Measurements from ENCODE around the gene MYH9. TPM values are rescaled to one million over a fixed set of nuclear protein-coding genes. Genes with fewer than 3 reads are reported as not detected.
"Not testable (repeated sequence)": the region's sequence is repeated elsewhere in the genome, so short reads cannot be mapped to it uniquely, and the experiment has no call there.

MYH9 gene
- 100 to 1,000 TPM in 2 of 8 experiments, 10 to 100 TPM in 6; 10.0 to 119 (median 53.1) TPM for total RNA-seq

- Histone ChIP-seq H3K4me3 (peak within 1 kb of the TSS; percentile 68 to 93 (median 73)), H3K4me1 (replicated peaks in 1 of 2) (peaks cover 14 to 19% of the 10 kb centered on the region in 2 donors), H3K27ac (peak within 1 kb of the TSS; percentile 32 to 47)
- WGBS, 10 experiments: 0 to 33% (median 14%) methylated on average over 2 to 9 of the region's 52 CpGs; no CpG with 5 or more reads in 2 of the 10 experiments
- peak; percentile 76 to 92 (median 90) for ATAC-seq (replicated peaks in 6 of 8)
- in situ Hi-C loops (cut with MboI; ENCODE audit: low pct_unique_long_range_greater_than_20kb in 2 of 9, low sequenced_read_pairs in 9 of 9, unreplicated experiment in 9 of 9): no loop called here
Measured at GRCh38 chr22:36387959-36388726, at the start of gene MYH9. MYH9 (minus strand) TSS chr22:36387967; CDS start chr22:36349236, 38,731 bp downstream.

- WGBS, 10 experiments: 57 to 89% (median 73%) methylated on average over 3 to 10 of the region's 16 CpGs; no CpG with 5 or more reads in 3 of the 10 experiments
- ATAC-seq (replicated peaks in 6 of 8): peak in 5 of 8 experiments; percentile 9 to 50 (median 42)
- Histone ChIP-seq H3K4me1 (replicated peaks in 1 of 2) (peaks cover 0 to 26% of the 10 kb centered on the region in 2 donors), H3K27ac (peak overlapping the region in 1 of 2 donors; percentile 5), H3K4me3 (no peak overlapping the region)
- in situ Hi-C loops (cut with MboI; ENCODE audit: low pct_unique_long_range_greater_than_20kb in 2 of 9, low sequenced_read_pairs in 9 of 9, unreplicated experiment in 9 of 9): no loop called here
Measured at GRCh38 chr22:36435516-36436415, 48.0 kb upstream of the MYH9 start.

- in situ Hi-C loops (cut with MboI; ENCODE audit: low pct_unique_long_range_greater_than_20kb in 2 of 9, low sequenced_read_pairs in 9 of 9, unreplicated experiment in 9 of 9): no loop called here
- ATAC-seq (replicated peaks in 6 of 8): peak in 4 of 8 experiments; percentile 23 to 85 (median 46)
- Histone ChIP-seq H3K4me1 (replicated peaks in 1 of 2) (peaks cover 0 to 26% of the 10 kb centered on the region in 2 donors), H3K27ac (peak overlapping the region in 1 of 2 donors; percentile 31), H3K4me3 (no peak overlapping the region)
- 40 to 96% (median 59%) methylated on average over 2 to 4 of the region's 14 CpGs; no CpG with 5 or more reads in 5 of the 10 experiments for WGBS, 10 experiments
Measured at GRCh38 chr22:36433318-36434231, 45.8 kb upstream of the MYH9 start.

- in situ Hi-C loops (cut with MboI; ENCODE audit: low pct_unique_long_range_greater_than_20kb in 2 of 9, low sequenced_read_pairs in 9 of 9, unreplicated experiment in 9 of 9): no loop called here
- no peak overlapping the region for H3K4me3 ChIP-seq
- WGBS, 10 experiments: 60 to 100% (median 80%) methylated on average over 1 to 8 of the region's 15 CpGs; no CpG with 5 or more reads in 1 of the 10 experiments
- H3K27ac ChIP-seq: peak overlapping the region in 1 of 2 donors; percentile 38
- ATAC-seq (replicated peaks in 6 of 8): peak in 1 of 8 experiments; percentile 12
- H3K4me1 ChIP-seq (replicated peaks in 1 of 2): peaks cover 0 to 26% of the 10 kb centered on the region in 2 donors
Measured at GRCh38 chr22:36432592-36433317, 45.0 kb upstream of the MYH9 start.

- H3K4me3 ChIP-seq: no peak overlapping the region
- 72 to 100% (median 93%) methylated on average over 1 to 4 of the region's 9 CpGs; no CpG with 5 or more reads in 3 of the 10 experiments for WGBS, 10 experiments
- no peak overlapping the region for H3K27ac ChIP-seq
- in situ Hi-C loops (cut with MboI; ENCODE audit: low pct_unique_long_range_greater_than_20kb in 2 of 9, low sequenced_read_pairs in 9 of 9, unreplicated experiment in 9 of 9): no loop called here
- no peak for ATAC-seq (replicated peaks in 6 of 8)
- H3K4me1 ChIP-seq (replicated peaks in 1 of 2): peaks cover 0 to 26% of the 10 kb centered on the region in 2 donors
Measured at GRCh38 chr22:36431977-36432376, 44.2 kb upstream of the MYH9 start.

GRCh38 chr22:36430863-36431262 is 43.1 kb upstream of the MYH9 start:
- Histone ChIP-seq H3K4me3 (no peak overlapping the region), H3K27ac (no peak overlapping the region), H3K4me1 (replicated peaks in 1 of 2) (peaks cover 8 to 36% of the 10 kb centered on the region in 2 donors)
- in situ Hi-C loops (cut with MboI; ENCODE audit: low pct_unique_long_range_greater_than_20kb in 2 of 9, low sequenced_read_pairs in 9 of 9, unreplicated experiment in 9 of 9): no loop called here
- ATAC-seq (replicated peaks in 6 of 8): no peak
- WGBS, 10 experiments: 51 to 100% (median 78%) methylated on average over 1 to 5 of the region's 9 CpGs; no CpG with 5 or more reads in 4 of the 10 experiments

GRCh38 chr22:36427952-36428351 is 40.2 kb upstream of the MYH9 start:
- H3K4me1 ChIP-seq (replicated peaks in 1 of 2): peaks cover 9 to 20% of the 10 kb centered on the region in 2 donors
- ATAC-seq (replicated peaks in 6 of 8); H3K27ac ChIP-seq; in situ Hi-C loops (cut with MboI; ENCODE audit: low pct_unique_long_range_greater_than_20kb in 2 of 9, low sequenced_read_pairs in 9 of 9, unreplicated experiment in 9 of 9); H3K4me3 ChIP-seq: not testable (repeated sequence)
- WGBS, 10 experiments: 80 to 100% (median 94%) methylated on average over 1 to 7 of the region's 11 CpGs; no CpG with 5 or more reads in 3 of the 10 experiments

- Histone ChIP-seq H3K4me1 (replicated peaks in 1 of 2) (peaks cover 9 to 13% of the 10 kb centered on the region in 2 donors), H3K27ac (peak overlapping the region; percentile 51 to 59), H3K4me3 (no peak overlapping the region)
- in situ Hi-C loops (cut with MboI; ENCODE audit: low pct_unique_long_range_greater_than_20kb in 2 of 9, low sequenced_read_pairs in 9 of 9, unreplicated experiment in 9 of 9): no loop called here
- ATAC-seq (replicated peaks in 6 of 8): peak in 5 of 8 experiments; percentile 71 to 98 (median 98)
- 40 to 60% methylated on average over 1 of the region's 2 CpGs; no CpG with 5 or more reads in 8 of the 10 experiments for WGBS, 10 experiments
Measured at GRCh38 chr22:36425977-36426523, 38.3 kb upstream of the MYH9 start.

GRCh38 chr22:36424901-36425579 is 37.3 kb upstream of the MYH9 start:
- Histone ChIP-seq H3K27ac (no peak overlapping the region), H3K4me1 (replicated peaks in 1 of 2) (peaks cover 9 to 13% of the 10 kb centered on the region in 2 donors), H3K4me3 (no peak overlapping the region)
- in situ Hi-C loops (cut with MboI; ENCODE audit: low pct_unique_long_range_greater_than_20kb in 2 of 9, low sequenced_read_pairs in 9 of 9, unreplicated experiment in 9 of 9): no loop called here
- no peak for ATAC-seq (replicated peaks in 6 of 8)
- WGBS, 10 experiments: 77 to 100% (median 99%) methylated on average over 1 to 5 of the region's 5 CpGs; no CpG with 5 or more reads in 2 of the 10 experiments

GRCh38 chr22:36424466-36424865 is 36.7 kb upstream of the MYH9 start:
- H3K4me1 ChIP-seq (replicated peaks in 1 of 2): peaks cover 10 to 17% of the 10 kb centered on the region in 2 donors
- H3K27ac ChIP-seq; H3K4me3 ChIP-seq; ATAC-seq (replicated peaks in 6 of 8); in situ Hi-C loops (cut with MboI; ENCODE audit: low pct_unique_long_range_greater_than_20kb in 2 of 9, low sequenced_read_pairs in 9 of 9, unreplicated experiment in 9 of 9): not testable (repeated sequence)
- 83 to 100% (median 92%) methylated on average over 1 to 4 of the region's 5 CpGs; no CpG with 5 or more reads in 6 of the 10 experiments for WGBS, 10 experiments

All from motor neuron (in vitro differentiated cells).